ENCODE measurements around the gene FTH1.
A peak's percentile ranks its signal among the peaks of the same experiment; 100 is the strongest.
"Not testable (repeated sequence)": the region's sequence is repeated elsewhere in the genome, so short reads cannot be mapped to it uniquely, and the experiment has no call there.

Gene FTH1

GRCh38 chr11:61963282-61964057 is 4.0 kb downstream of the FTH1 start:
- peak; percentile 49 for DNase-seq

DNA sequence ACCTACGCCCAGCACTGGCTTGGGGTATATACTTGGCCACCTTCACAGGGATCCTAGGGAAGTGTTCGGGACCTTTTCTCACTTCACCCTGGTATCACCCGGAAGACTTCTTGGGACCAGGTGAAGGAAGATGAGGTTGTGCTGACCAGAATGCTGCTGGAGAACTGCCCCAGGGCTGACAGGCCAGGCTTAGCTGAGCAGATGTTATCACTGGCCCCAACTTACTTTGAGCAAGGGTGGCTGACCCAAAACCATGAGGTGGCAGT is 4.5 kb downstream of the FTH1 start:
- DNase-seq = no peak

- no peak for DNase-seq
Observed at GRCh38 chr11:61962213-61963015, 5.0 kb downstream of the FTH1 start.

DNA sequence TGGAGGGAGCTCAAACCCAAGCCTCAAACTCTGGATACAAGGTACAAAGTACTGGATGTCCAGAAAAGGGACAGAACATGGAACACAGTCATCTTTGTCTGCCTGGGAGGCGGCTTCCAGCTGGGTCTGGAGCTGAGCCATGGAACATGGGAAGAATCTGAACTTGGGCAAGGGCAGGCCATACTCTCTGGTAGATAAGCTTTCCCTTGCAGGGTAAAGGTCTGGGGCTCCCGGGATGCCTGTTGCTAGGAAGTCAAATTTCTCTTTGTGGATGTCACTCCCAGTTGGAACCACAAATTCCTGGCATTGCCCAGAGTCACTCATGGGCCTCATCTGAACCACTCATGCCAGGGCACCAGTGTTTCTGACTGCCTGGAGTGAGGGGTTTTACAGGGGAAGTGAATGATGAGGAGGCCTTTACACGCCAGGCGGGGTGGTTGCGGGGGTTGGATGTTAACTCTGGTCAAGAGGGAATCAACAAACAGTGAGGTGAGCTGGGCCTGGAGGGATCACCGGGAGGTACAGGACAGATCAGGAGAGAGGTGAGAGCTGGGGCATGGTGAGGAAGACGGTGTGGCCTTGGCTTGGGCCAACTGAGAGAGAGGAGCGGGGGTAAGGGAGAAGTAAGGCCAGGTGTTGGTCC is 5.7 kb downstream of the FTH1 start:
- no peak for DNase-seq

DNA sequence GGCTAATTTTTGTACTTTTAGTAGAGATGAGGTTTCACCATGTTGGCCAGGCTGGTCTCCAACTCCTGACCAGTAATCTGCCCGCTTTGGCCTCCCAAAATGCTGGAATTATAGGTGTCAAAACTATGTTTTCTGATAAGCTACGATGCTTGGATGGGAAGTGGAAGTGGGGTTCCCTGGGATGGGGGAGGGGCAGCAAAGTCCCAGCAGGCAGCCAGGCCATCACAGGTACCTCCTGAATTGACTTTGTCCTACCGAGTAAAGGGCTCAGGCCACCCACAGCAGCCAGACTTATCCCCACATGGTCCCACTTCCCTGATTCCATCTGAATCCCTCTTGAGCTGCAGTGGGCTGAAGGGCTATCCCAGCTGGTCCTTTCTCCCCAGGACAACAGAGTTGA is 6.9 kb downstream of the FTH1 start:
- DNase-seq = no peak

DNA sequence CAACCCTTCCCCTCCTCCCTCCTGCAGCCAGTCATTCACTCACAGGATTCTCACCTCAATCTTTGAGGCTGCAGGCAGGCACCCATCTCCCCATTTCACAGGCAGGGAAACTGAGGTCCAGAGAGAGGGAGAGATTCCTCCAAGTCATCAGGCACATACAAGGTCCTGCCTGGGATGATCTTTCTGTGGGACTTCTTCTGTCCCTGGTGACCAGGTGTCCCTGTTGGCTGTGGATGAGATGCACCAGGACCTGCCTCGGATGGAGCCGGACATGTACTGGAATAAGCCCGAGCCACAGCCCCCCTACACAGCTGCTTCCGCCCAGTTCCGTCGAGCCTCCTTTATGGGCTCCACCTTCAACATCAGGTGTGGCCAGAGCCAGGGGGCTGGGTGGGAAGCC is 7.8 kb downstream of the FTH1 start:
- no peak for DNase-seq

DNA sequence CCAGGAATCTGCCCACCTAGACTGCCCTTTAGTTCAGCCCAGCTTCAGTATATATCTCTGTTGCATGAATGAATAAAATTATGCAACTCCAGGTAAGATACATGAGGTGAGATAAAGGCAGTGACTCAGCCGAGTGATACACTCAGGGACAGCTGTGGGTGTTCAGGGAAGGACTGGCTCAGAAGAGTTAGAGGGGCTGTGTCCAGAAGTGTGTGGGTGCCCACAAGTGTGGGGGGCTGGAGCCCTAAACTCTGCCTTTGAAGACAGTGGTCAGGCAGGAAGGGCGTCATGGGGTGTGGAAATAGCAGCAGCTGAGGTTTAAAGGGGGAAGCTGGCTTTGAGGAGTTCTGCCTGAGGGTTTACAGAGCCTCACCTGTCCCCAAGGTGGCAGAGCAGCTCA is 8.3 kb downstream of the FTH1 start:
- no peak for DNase-seq

- DNase-seq = no peak
Observed at GRCh38 chr11:61958590-61958989, 8.8 kb downstream of the FTH1 start.

DNA sequence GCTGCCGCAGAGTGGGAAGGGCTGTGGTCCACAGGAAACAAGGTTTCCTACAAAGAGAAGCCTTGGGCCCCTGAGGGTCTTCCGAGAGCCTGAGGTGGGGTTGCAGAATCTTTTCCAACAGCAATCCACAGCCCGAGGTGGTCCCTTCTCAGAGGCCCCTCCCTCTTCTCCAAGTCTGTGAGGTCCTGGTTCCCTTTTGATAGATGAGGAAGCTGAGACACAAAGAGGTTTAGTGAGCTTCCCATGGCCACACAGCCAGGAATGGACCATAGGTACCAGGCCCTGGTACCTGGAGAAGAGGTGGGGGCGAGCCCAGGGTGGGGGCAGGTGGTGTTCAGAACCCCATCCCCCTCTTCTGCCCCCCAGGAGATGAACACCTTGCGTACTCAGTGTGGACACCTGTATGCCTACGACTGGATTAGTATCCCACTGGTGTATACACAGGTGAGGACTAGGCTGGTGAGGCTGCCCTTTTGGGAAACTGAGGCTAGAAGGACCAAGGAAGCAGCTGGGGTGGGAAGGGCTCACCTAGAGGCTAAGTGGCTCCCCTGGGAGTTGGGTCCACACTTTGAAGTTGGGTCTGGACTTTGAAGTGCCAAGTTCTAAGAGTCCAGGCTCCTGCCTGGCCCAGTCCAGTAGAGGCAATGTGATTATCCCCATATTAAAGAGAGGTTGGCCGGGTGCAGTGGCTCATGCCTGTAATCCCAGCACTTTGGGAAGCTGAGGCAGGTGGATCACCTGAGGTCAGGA is 10.2 kb downstream of the FTH1 start:
- no peak for DNase-seq

GRCh38 chr11:61956191-61957020 is 11.0 kb downstream of the FTH1 start:
- no peak for DNase-seq

DNA sequence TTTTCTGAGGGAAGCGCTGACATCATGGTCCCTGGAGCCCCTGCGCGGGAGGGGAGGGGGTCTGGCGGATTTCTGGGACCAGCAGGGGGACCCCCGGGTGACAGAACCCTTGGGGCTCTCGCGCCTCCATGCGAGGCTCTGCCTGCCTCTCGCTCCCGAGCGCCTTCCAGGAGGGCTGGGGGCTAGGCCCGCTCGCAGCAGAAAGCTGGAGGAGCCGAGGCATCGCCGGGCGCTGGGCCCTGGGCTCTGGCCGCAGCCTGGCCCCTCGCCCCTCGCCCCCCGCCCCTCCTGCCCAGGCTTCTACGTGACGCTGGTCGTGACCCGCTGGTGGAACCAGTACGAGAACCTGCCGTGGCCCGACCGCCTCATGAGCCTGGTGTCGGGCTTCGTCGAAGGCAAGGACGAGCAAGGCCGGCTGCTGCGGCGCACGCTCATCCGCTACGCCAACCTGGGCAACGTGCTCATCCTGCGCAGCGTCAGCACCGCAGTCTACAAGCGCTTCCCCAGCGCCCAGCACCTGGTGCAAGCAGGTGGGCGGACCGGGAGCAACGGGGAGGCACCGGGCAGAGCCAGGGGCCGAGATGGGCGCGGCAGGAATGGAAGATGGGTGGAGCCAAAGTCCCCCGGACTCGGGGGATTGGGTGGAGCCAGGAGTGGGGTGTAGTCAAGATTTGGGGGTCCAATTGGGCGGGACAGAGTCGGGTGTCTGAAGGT is 11.9 kb downstream of the FTH1 start:
- DNase-seq = no peak

- no peak for DNase-seq
Observed at GRCh38 chr11:61954851-61955421, 12.5 kb downstream of the FTH1 start.

DNA sequence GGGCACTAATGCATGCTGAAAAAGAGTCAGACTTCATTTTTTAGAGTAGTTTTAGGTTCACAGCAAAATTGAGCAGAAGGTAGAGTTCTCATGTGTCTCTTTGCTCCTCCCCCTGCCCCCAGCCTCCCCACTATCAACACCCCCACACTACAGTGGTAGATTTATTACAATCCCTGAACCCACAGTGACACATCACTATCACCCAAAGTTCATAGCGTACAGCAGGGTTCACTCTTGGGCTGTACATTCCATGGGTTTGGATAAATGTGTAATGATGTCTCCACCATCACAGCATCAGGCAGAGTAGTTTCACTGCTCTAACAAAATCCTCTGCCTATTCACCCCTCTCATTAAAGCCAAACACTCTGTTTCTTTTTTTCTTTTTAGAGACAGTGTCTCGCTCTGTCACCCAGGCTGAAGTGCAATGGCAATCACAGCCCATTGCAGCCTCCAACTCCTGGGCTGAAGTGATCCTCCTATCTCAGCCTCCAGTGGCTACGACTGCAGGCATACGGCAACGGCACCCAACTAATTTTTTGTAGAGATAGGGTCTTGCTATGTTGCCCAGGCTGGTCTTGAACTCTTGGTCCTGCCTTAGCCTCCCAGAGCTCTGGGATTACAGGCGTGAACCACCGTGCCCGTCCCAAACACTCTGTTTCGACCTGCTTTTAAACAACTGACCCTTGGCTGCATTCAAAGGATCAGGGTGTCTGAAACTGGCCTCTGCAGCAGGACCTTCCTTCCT is 13.2 kb downstream of the FTH1 start:
- no peak for DNase-seq

DNA sequence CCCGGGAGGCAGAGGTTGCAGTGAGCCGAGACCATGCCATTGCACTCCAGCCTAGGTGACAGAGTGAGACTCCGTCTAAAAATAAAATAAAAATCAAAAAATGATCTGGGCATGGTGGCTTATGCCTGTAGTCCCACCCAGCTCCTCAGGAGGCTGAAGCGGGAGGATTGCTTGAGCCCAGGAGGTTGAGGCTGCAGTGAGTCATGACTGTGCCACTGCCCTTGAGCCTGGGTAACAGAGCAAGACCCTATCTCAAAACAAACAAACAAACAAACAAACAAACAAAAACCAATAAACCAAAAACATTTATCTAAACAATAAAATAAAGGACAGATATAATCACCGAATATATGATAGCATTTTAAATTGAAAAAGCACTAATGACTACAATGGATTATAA is 13.8 kb downstream of the FTH1 start:
- DNase-seq = not testable (repeated sequence)

DNA sequence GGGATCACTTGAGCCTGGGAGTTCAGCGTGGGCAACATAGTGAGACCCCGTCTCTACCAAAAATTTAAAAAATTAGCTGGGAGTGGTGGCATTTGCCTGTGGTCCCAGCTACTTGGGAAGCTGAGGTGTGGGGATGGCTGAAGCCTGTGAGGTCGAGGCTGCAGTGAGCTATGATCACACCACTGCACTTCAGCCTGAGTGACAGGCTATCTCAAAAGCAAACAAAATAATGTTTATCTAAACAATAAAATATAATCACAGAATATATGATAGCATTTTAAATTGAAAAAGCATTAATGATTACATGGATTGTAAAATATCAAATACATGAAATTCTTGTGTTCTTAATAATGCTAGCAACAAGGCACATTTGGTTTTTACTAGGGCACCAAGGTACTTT is 14.6 kb downstream of the FTH1 start:
- no peak for DNase-seq

GRCh38 chr11:61951484-61952135 is 15.8 kb downstream of the FTH1 start:
- DNase-seq = no peak

DNA sequence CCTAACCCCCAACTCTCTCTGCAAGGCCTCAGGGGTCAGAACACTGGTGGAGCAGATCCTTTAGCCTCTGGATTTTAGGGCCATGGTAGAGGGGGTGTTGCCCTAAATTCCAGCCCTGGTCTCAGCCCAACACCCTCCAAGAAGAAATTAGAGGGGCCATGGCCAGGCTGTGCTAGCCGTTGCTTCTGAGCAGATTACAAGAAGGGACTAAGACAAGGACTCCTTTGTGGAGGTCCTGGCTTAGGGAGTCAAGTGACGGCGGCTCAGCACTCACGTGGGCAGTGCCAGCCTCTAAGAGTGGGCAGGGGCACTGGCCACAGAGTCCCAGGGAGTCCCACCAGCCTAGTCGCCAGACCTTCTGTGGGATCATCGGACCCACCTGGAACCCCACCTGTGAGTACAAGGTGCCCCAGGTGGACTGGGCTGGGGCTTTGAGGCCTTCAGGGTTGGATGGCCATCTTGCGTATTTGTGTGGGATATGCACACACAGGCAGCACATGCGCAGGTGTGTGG is 17.3 kb downstream of the FTH1 start, which contains the start of gene BEST1:
Gene BEST1, plus strand, starts transcription at position 317 of the 513 bp plus-strand sequence. CDS start 1,456 bp downstream, outside the sequence.
- DNase-seq = no peak

DNA sequence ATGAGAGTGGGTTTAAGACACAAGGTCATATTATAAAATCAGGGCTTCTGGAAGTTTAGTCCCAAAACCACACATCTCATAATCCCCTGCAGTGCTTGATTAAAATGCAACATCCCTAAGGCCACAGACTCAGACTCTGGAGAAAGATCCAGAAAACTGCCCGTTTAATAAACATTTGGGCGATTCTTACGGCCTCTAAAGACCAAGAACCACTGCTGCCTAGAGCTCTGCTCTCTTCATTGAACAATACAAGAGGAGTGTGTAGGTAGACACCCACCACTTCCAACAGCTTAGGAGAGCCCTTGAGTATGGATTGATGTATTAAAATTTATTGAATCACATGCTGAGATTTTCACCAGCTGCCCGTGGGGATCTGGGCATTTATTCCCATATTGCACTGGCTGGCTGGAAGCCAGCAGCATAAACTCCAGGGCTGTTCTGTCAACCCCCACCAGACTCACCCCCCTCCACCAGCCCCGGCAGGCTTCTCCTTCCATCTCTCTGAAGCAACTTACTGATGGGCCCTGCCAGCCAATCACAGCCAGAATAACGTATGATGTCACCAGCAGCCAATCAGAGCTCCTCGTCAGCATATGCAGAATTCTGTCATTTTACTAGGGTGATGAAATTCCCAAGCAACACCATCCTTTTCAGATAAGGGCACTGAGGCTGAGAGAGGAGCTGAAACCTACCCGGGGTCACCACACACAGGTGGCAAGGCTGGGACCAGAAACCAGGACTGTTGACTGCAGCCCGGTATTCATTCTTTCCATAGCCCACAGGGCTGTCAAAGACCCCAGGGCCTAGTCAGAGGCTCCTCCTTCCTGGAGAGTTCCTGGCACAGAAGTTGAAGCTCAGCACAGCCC is 18.0 kb downstream of the FTH1 start:
- DNase-seq = peak; percentile 52

DNA sequence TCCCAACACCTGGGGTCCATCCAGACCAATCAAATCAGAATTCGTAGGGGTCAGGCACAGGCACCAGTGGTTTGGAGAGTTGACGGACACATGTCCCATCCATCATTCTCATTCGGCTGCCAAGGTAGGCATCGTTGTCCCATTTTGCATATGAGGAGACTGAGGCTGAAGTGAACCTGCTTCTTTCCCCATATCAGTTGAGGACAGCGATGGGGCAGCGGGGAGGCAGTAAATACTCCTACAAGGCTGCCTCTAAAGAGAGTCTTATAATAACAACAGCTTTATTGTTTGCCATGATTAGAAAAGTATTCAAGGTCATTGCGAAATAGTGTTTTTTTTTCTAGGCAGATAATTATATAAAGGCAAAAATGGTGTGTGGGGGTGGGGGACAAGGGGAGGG is 18.9 kb downstream of the FTH1 start:
- DNase-seq = no peak
